Loucy (cell line): ENCODE results near the gene CCDC13.

Experiments
- EZH2phosphoT487 ChIP-seq: fragments of 200-600 bp; IDR thresholded peaks from 2 replicates; pipeline ENCODE4 v1.6.1; 2018; ENCODE audit warnings: antibody characterized with exemption, mild to moderate bottlenecking, moderate library complexity, borderline replicate concordance
- TF ChIP-seq, protein P1 (sequence below): fragments of 200-600 bp; sonication (generic); conservative IDR thresholded peaks from 2 replicates; pipeline ENCODE4 v1.5.1; 2014; ENCODE audit warnings: mild to moderate bottlenecking, antibody characterized with exemption, low read length

DNA sequence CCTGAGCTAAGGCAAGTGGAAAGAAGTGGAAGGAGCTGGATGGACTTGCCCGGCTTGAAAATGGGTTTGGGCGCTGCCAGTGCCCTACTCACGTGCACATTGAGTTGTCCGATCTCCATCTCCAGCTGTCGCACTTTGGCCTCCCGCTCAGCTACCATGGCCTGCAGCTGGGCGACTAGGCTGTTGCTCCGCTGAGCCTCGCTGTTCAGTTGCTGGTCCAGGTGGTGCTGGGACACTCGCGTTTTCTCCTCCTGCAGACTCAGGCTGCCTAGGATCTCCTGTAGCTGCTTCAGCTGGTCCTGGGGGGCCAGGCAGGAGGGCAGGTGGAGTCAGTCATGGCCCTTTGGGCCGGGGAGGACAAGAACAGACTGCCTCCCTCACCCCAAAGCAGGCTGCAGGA, 37.4 kb downstream of the CCDC13 start:
- TF ChIP-seq, protein P1, sequence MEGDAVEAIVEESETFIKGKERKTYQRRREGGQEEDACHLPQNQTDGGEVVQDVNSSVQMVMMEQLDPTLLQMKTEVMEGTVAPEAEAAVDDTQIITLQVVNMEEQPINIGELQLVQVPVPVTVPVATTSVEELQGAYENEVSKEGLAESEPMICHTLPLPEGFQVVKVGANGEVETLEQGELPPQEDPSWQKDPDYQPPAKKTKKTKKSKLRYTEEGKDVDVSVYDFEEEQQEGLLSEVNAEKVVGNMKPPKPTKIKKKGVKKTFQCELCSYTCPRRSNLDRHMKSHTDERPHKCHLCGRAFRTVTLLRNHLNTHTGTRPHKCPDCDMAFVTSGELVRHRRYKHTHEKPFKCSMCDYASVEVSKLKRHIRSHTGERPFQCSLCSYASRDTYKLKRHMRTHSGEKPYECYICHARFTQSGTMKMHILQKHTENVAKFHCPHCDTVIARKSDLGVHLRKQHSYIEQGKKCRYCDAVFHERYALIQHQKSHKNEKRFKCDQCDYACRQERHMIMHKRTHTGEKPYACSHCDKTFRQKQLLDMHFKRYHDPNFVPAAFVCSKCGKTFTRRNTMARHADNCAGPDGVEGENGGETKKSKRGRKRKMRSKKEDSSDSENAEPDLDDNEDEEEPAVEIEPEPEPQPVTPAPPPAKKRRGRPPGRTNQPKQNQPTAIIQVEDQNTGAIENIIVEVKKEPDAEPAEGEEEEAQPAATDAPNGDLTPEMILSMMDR = no peak
- no peak for TF ChIP-seq EZH2phosphoT487
